ENCODE measurements around the gene SEMG2. TPM values are rescaled to one million over a fixed set of nuclear protein-coding genes. Genes with fewer than 3 reads are reported as not detected.

The SEMG2 gene
- total RNA-seq, 1 experiment from 2014 or later, result not detected

- DNase-seq (ENCODE audit: low read depth, low spot score) (no peak), ATAC-seq (no peak)
- Histone ChIP-seq H3K4me3 (replicated peaks in 1 of 2; ENCODE audit: low read depth in 1 of 2, low read length in 2 of 2) (no peak within 1 kb of the TSS), H3K9me3 (ENCODE audit: control insufficient read depth in 1 of 2, insufficient read depth in 1 of 2, low read depth in 1 of 2, low read length in 2 of 2) (no peaks in the 10 kb centered on the region; a peak in 1 of 4 replicates), H3K79me2 (ENCODE audit: insufficient read depth, low read length) (no peaks in the 10 kb centered on the region), H3K27ac (ENCODE audit: low read depth, low read length) (no peak within 1 kb of the TSS), H3K4me1 (ENCODE audit: control insufficient read depth in 1 of 2, insufficient read depth in 2 of 2, low read length in 2 of 2) (no peaks in the 10 kb centered on the region), H4K20me1 (ENCODE audit: insufficient read depth) (no peaks in the 10 kb centered on the region), H3K4me2 (ENCODE audit: low read length) (no peak within 1 kb of the TSS), H2AFZ (ENCODE audit: low read depth, low read length, poor library complexity, severe bottlenecking) (no peak within 1 kb of the TSS), H3K27me3 (ENCODE audit: insufficient read depth, low read length) (no peaks in the 10 kb centered on the region), H3K9ac (ENCODE audit: low read length) (no peak within 1 kb of the TSS), H3K36me3 (ENCODE audit: control insufficient read depth in 1 of 2, insufficient read depth in 2 of 2, low read length in 2 of 2) (no peaks in the 10 kb centered on the region), H3K9me2 (ENCODE audit: insufficient read depth) (no peaks in the 10 kb centered on the region)
- ChIA-PET CTCF (no interaction called here), RAD21 (ENCODE audit: low non-redundant PET in 1 of 2, low total read pairs in 2 of 2, uncharacterized antibody in 2 of 2, unreplicated experiment in 2 of 2) (no interaction called here), POLR2A (no interaction called here)
- no peak for TF ChIP-seq CEBPB (IDR thresholded peaks at IDR 0.05; ENCODE audit: low read depth)
- TF ChIP-seq POLR2AphosphoS5 (IDR thresholded peaks at IDR 0.05; ENCODE audit: low read depth, low read length), result no peak
- TF ChIP-seq TCF7L2 (IDR thresholded peaks at IDR 0.05; ENCODE audit: borderline replicate concordance, extremely low read depth, insufficient read depth, insufficient read length), result no peak
- no peak for TF ChIP-seq ELF1 (IDR thresholded peaks at IDR 0.05; ENCODE audit: borderline replicate concordance, low read depth)
- TF ChIP-seq MAX (IDR thresholded peaks at IDR 0.05), result no peak
- no peak for TF ChIP-seq JUND (IDR thresholded peaks at IDR 0.05)
- TF ChIP-seq ATF3 (IDR thresholded peaks at IDR 0.05), result no peak
- TF ChIP-seq ZNF274 (IDR thresholded peaks at IDR 0.05; ENCODE audit: low read depth, low read length), result no peak
- TF ChIP-seq POLR2A (IDR thresholded peaks at IDR 0.05; ENCODE audit: borderline replicate concordance, extremely low read depth, insufficient read depth, insufficient read length), result no peak
- no peak for TF ChIP-seq ZFX (IDR thresholded peaks at IDR 0.05)
- no peak for TF ChIP-seq SP1 (IDR thresholded peaks at IDR 0.05; ENCODE audit: low read depth)
- no peak for TF ChIP-seq CBX3 (IDR thresholded peaks at IDR 0.05; ENCODE audit: low read depth)
- no peak for TF ChIP-seq FOSL1 (IDR thresholded peaks at IDR 0.05; ENCODE audit: low read depth)
- no peak for TF ChIP-seq CTCF (IDR thresholded peaks at IDR 0.05 in 2 of 3, conservative IDR thresholded peaks at IDR 0.05 in 1 of 3; ENCODE audit: borderline replicate concordance in 1 of 3, insufficient read depth in 1 of 3, low read depth in 2 of 3, low read length in 2 of 3)
- TF ChIP-seq EZH2phosphoT487 (IDR thresholded peaks at IDR 0.05; ENCODE audit: borderline replicate concordance), result no peak
- TF ChIP-seq YY1 (IDR thresholded peaks at IDR 0.05; ENCODE audit: extremely low read depth, insufficient replicate concordance, low read depth, low read length), result no peak
- no peak for TF ChIP-seq RAD21 (IDR thresholded peaks at IDR 0.05; ENCODE audit: low read depth)
- BruUV-seq (replicated peaks), result no TSS peak
- intact Hi-C loops (cut with micrococcal nuclease), result no loop called here
Observed at GRCh38 chr20:45174434-45175364, 46.5 kb upstream of the SEMG2 start, which contains the start of gene PI3. PI3 (plus strand) TSS chr20:45174902; CDS start chr20:45174923, 21 bp downstream.
